ENCODE measurements around the gene MBD3L3.

DNA sequence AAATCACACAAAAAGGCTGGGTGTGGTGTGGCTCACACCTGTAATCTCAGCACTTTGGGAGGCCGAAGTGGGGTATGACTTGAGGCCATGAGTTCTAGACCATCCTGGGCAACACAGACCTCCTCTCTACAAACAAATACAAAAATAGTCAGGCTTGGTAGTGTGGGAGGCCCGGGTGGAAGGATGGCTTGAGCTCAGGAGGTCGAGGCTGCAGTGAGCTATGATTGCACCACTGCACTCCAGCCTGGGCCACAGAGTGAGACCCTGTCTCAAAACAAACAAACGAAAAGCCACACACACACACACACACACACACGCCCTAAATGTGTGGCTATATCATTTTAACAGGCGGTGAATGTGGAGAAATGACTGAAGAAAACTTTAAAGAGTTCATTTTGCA is 10.1 kb upstream of the MBD3L3 start:
- TF ChIP-seq, protein P1, sequence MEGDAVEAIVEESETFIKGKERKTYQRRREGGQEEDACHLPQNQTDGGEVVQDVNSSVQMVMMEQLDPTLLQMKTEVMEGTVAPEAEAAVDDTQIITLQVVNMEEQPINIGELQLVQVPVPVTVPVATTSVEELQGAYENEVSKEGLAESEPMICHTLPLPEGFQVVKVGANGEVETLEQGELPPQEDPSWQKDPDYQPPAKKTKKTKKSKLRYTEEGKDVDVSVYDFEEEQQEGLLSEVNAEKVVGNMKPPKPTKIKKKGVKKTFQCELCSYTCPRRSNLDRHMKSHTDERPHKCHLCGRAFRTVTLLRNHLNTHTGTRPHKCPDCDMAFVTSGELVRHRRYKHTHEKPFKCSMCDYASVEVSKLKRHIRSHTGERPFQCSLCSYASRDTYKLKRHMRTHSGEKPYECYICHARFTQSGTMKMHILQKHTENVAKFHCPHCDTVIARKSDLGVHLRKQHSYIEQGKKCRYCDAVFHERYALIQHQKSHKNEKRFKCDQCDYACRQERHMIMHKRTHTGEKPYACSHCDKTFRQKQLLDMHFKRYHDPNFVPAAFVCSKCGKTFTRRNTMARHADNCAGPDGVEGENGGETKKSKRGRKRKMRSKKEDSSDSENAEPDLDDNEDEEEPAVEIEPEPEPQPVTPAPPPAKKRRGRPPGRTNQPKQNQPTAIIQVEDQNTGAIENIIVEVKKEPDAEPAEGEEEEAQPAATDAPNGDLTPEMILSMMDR (IDR thresholded peaks at IDR 0.05; ENCODE audit: low read length), result no peak
- TF ChIP-seq EZH2phosphoT487 (IDR thresholded peaks at IDR 0.05; ENCODE audit: low read length), result no peak
